Right renal cortex interstitium (tissue), 3 donors: ENCODE data around the gene OR1L6. TPM values are rescaled to one million over a fixed set of nuclear protein-coding genes. Genes with fewer than 3 reads are reported as not detected.

ENCODE experiments used
- polyA plus RNA-seq, 3 donors: library from polyadenylated mRNA; unstranded; fragments of 120-200 nt; gene quantifications; one replicate each; pipeline ENCODE4 v1.2.1, GENCODE V29; 2013; ENCODE audit not compliant: insufficient read length in 3 of 3

The OR1L6 gene
- polyA plus RNA-seq, 3 donors = not detected

Other genes with a start within 250 kb of the OR1L6 start
- gene OR1J2, start 231.5 kb upstream of the OR1L6 start, polyA plus RNA-seq = not detected
- not detected for gene OR1J4, start 223.2 kb upstream of the OR1L6 start, polyA plus RNA-seq
- not detected for gene OR1N1, start 215.0 kb upstream of the OR1L6 start, polyA plus RNA-seq
- not detected for gene OR1N2, start 189.2 kb upstream of the OR1L6 start, polyA plus RNA-seq
- under 1 TPM; 0.11 to 0.18 (median 0.14) TPM for gene OR1L8, start 158.9 kb upstream of the OR1L6 start, polyA plus RNA-seq
- not detected for gene OR1Q1, start 127.6 kb upstream of the OR1L6 start, polyA plus RNA-seq
- gene OR1B1, start 84.7 kb upstream of the OR1L6 start, polyA plus RNA-seq = not detected
- gene OR1L1, start 80.6 kb upstream of the OR1L6 start, polyA plus RNA-seq = not detected
- not detected for gene OR1L3, start 67.2 kb upstream of the OR1L6 start, polyA plus RNA-seq
- not detected for gene OR1L4, start 18.3 kb upstream of the OR1L6 start, polyA plus RNA-seq
- not detected for gene OR5C1, start 46.6 kb downstream of the OR1L6 start, polyA plus RNA-seq
- gene OR1K1, start 57.8 kb downstream of the OR1L6 start, polyA plus RNA-seq = not detected
- 10 to 100 TPM; 33.9 to 38.2 (median 37.3) TPM for gene PDCL, start 86.3 kb downstream of the OR1L6 start, polyA plus RNA-seq
- gene RC3H2, start 163.1 kb downstream of the OR1L6 start, polyA plus RNA-seq = 10 to 100 TPM; 40.5 to 46.9 (median 45.7) TPM
- 10 to 100 TPM; 14.1 to 15.9 (median 14.3) TPM for gene ZBTB6, start 171.0 kb downstream of the OR1L6 start, polyA plus RNA-seq
- gene ZBTB26, start 189.2 kb downstream of the OR1L6 start, polyA plus RNA-seq = 10 to 100 TPM; 20.8 to 23.2 (median 22.7) TPM
- 10 to 100 TPM; 56.5 to 61.9 (median 60.3) TPM for gene RABGAP1, start 198.7 kb downstream of the OR1L6 start, polyA plus RNA-seq